HepG2 (cell line): ENCODE measurements around the gene SPOP. TPM values are rescaled to one million over a fixed set of nuclear protein-coding genes. Genes with fewer than 3 reads are reported as not detected.

ENCODE experiments used
- ATF4 ChIP-seq, 2 experiments: fragments of 450-650 bp in 1 of 2; sonication (generic) in 1 of 2; formaldehyde crosslinking; IDR thresholded peaks; 2 replicates each; pipeline versions ENCODE4 v1.5.0 to v1.8.0; 2020 to 2022; ENCODE audit warnings: mild to moderate bottlenecking in 1 of 2, missing genetic modification reagents in 1 of 2
- ATF6 ChIP-seq: sonication (generic); formaldehyde crosslinking; conservative IDR thresholded peaks from 2 replicates; pipeline ENCODE4 v1.4.0; 2020; ENCODE audit warnings: missing genetic modification reagents
- BHLHE40 ChIP-seq: IDR thresholded peaks from 2 replicates; pipeline ENCODE4 v1.6.1; 2011; ENCODE audit warnings: low read length, improper control_type of control experiment
- CREB1 ChIP-seq, 2 experiments: fragments of 450-650 bp in 1 of 2; IDR thresholded peaks; 2 replicates each; pipeline ENCODE4 v1.6.1; 2016 to 2017; ENCODE audit warnings: control low read depth in 1 of 2, mild to moderate bottlenecking in 1 of 2, missing compliant biosample characterization in 1 of 2, missing genetic modification characterization in 1 of 2
- HOXA5 ChIP-seq: sonication (generic); formaldehyde crosslinking; IDR thresholded peaks from 2 replicates; pipeline ENCODE4 v1.4.0; 2020; ENCODE audit warnings: missing genetic modification reagents
- MIXL1 ChIP-seq: IDR thresholded peaks from 2 replicates; pipeline ENCODE4 v1.6.1; 2016
- PHF8 ChIP-seq: sonication (generic); formaldehyde crosslinking; IDR thresholded peaks from 2 replicates; pipeline ENCODE4 v1.5.0; 2020; ENCODE audit warnings: missing genetic modification reagents
- POGZ ChIP-seq: sonication (generic); formaldehyde crosslinking; IDR thresholded peaks from 2 replicates; pipeline ENCODE4 v1.4.0; 2020; ENCODE audit warnings: mild to moderate bottlenecking, missing genetic modification reagents
- SMAD3 ChIP-seq: sonication (generic); formaldehyde crosslinking; IDR thresholded peaks from 2 replicates; pipeline ENCODE4 v1.4.0; 2020; ENCODE audit warnings: missing genetic modification reagents
- SYNCRIP ChIP-seq: fragments of 200-400 bp; formaldehyde crosslinking; IDR thresholded peaks from 2 replicates; pipeline ENCODE4 v1.6.1; 2018; ENCODE audit warnings: mild to moderate bottlenecking, low read depth, low read length; ENCODE audit not compliant: insufficient read depth
- TFDP1 ChIP-seq: IDR thresholded peaks from 2 replicates; pipeline ENCODE4 v1.6.1; 2016; ENCODE audit warnings: missing compliant biosample characterization, missing genetic modification reagents, borderline replicate concordance
- ZBTB39 ChIP-seq: sonication (generic); formaldehyde crosslinking; IDR thresholded peaks from 2 replicates; pipeline ENCODE4 v1.5.0; 2020; ENCODE audit warnings: missing genetic modification reagents
- ZHX1 ChIP-seq: sonication (generic); formaldehyde crosslinking; IDR thresholded peaks from 2 replicates; pipeline ENCODE4 v1.8.1; 2022; ENCODE audit warnings: low read depth, mild to moderate bottlenecking, missing genetic modification reagents
- ZNF280B ChIP-seq: sonication (generic); formaldehyde crosslinking; IDR thresholded peaks from 2 replicates; pipeline ENCODE4 v1.5.0; 2020; ENCODE audit warnings: missing genetic modification reagents, mild to moderate bottlenecking, borderline replicate concordance
- ZSCAN22 ChIP-seq: sonication (generic); formaldehyde crosslinking; IDR thresholded peaks from 2 replicates; pipeline ENCODE4 v1.4.0; 2020; ENCODE audit warnings: mild to moderate bottlenecking, missing genetic modification reagents
- ZSCAN31 ChIP-seq: sonication (generic); formaldehyde crosslinking; IDR thresholded peaks from 2 replicates; pipeline ENCODE4 v1.5.0; 2020; ENCODE audit warnings: low read depth, mild to moderate bottlenecking, missing genetic modification reagents
- polyA plus RNA-seq, 8 experiments: library from polyadenylated mRNA; depleted of rRNA in 3 of 8; stranded (reverse) in 7 of 8; unstranded in 1 of 8; fragments of >200 nt; fragmentation: Illumina TruSeq in 4 of 8; extraction: Trizol in 4 of 8; gene quantifications; 2 replicates each; pipeline versions ENCODE4 v1.2.1 to v1.2.3, GENCODE V29; 2011 to 2016; ENCODE audit warnings: low read depth in 4 of 8, missing spikeins in 1 of 8, mixed read lengths in 1 of 8; ENCODE audit not compliant: insufficient read depth in 1 of 8
- total RNA-seq, 5 experiments: library from RNA; depleted of rRNA; stranded (reverse); fragments of >200 nt; fragmentation: Illumina TruSeq; extraction: Trizol; gene quantifications; 2 replicates each; pipeline ENCODE4 v1.2.3, GENCODE V29; 2016; ENCODE audit warnings: low read depth in 1 of 5

Gene SPOP
- total and polyA plus RNA-seq, 2 of the 13 experiments (the other 11 are each of a cell fraction or from before 2014, with no cell fraction given): 52.8 to 60.8 TPM

- TF ChIP-seq HOXA5 (CRISPR knock-in tag) (peak; percentile 80; the same call in 1 of the 2 replicates), BHLHE40 (peak; percentile 58; the same call in 1 of the 2 replicates), CREB1 (IDR thresholded peaks at IDR 0.05) (peak; percentile 98), CREB1 (CRISPR knock-in tag; IDR thresholded peaks at IDR 0.05) (peak; percentile 100), POGZ (CRISPR knock-in tag) (peak; percentile 96), PHF8 (peak; percentile 85), SYNCRIP (no peak), ATF4 (CRISPR knock-in tag; IDR thresholded peaks at IDR 0.05) (0 out of 4 replicates have a peak, but pooled peaks of 1 of the 2 experiments have one; percentile 43), SMAD3 (peak; percentile 36; the same call in 1 of the 2 replicates), MIXL1 (CRISPR knock-in tag) (peak; percentile 88), ZNF280B (CRISPR knock-in tag) (no peak), ZBTB39 (CRISPR knock-in tag) (0 out of 2 replicates have a peak, but pooled peaks have one; percentile 65), ZSCAN31 (peak; percentile 51), ZSCAN22 (CRISPR knock-in tag) (no peak), ATF6 (CRISPR knock-in tag) (0 out of 2 replicates have a peak, but pooled peaks have one; percentile 8), ZHX1 (peak; percentile 77), TFDP1 (CRISPR knock-in tag) (peak; percentile 74; the same call in 1 of the 2 replicates)
Measured at GRCh38 chr17:49707608-49708514, 30.0 kb upstream of the SPOP start, which contains the start of gene SLC35B1 (continued).
